Measurements from ENCODE around the gene ACP3. TPM values are rescaled to one million over a fixed set of nuclear protein-coding genes. Genes with fewer than 3 reads are reported as not detected.
"Not testable (repeated sequence)": the region's sequence is repeated elsewhere in the genome, so short reads cannot be mapped to it uniquely, and the experiment has no call there.

The ACP3 gene
- total and polyA plus RNA-seq, 8 donors = 1.9 to 6.3 (median 3.3) TPM

DNA sequence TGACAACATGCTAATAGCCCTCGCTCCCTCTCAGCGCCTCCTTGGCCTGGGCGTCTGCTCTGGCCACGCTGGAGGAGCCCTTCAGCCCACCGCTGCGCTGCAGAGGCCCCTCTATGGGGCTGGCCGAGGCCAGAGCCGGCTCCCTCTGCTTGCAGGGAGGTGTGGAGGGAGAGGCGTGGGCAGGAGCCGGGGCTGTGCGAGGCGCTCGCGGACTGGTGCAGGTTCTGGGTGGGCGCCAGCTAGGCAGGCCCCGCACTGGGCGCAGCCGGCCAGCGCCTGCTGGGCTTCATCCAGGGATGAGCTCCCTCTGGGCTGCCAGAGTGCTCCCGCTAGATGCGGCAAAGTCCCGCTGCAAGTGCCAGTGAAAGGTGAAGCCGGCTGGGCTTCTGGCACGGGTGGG is 79.0 kb downstream of the ACP3 start:
- ATAC-seq (no peak), FAIRE-seq (no peak), DNase-seq (peak in 2 of 6 donors; percentile 17 to 57)
- no peaks in the 10 kb centered on the region for H3K9me3 ChIP-seq
- TF ChIP-seq, protein P1, sequence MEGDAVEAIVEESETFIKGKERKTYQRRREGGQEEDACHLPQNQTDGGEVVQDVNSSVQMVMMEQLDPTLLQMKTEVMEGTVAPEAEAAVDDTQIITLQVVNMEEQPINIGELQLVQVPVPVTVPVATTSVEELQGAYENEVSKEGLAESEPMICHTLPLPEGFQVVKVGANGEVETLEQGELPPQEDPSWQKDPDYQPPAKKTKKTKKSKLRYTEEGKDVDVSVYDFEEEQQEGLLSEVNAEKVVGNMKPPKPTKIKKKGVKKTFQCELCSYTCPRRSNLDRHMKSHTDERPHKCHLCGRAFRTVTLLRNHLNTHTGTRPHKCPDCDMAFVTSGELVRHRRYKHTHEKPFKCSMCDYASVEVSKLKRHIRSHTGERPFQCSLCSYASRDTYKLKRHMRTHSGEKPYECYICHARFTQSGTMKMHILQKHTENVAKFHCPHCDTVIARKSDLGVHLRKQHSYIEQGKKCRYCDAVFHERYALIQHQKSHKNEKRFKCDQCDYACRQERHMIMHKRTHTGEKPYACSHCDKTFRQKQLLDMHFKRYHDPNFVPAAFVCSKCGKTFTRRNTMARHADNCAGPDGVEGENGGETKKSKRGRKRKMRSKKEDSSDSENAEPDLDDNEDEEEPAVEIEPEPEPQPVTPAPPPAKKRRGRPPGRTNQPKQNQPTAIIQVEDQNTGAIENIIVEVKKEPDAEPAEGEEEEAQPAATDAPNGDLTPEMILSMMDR (IDR thresholded peaks at IDR 0.05) = no peak
- H3K36me3 ChIP-seq = no peaks in the 10 kb centered on the region
- no peaks in the 10 kb centered on the region for H3K4me1 ChIP-seq
- H3K27me3 ChIP-seq = no peaks in the 10 kb centered on the region
- intact Hi-C loops (cut with DNase I) = loop anchor here in 1 of 3 donors (10.0 kb wide), 1 partner anchor 601 kb away; no protein-coding TSS in a partner anchor
- WGBS, 2 donors = 91 to 92% methylated on average over 24 of the region's 24 CpGs
- no peak overlapping the region for H3K4me3 ChIP-seq
- H3K27ac ChIP-seq = no peak overlapping the region

DNA sequence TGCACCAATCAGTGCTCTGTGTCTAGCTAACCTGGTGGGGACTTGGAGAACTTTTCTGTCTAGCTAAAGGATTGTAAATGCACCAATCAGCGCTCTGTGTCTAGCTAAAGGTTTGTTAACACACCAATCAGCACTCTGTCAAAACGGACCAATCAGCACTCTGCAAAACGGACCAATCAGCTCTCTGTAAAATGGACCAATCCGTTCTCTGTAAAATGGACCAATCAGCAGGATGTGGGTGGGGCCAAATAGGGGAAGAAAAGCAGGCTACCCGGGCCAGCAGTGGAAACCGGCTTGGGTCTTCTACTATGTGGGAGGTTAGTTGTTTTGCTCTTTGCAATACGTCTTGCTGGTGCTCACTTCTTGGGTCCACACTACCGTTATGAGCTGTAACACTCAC is 79.6 kb downstream of the ACP3 start:
- not testable (repeated sequence) for FAIRE-seq, H3K9me3 ChIP-seq, H3K36me3 ChIP-seq, H3K27ac ChIP-seq, DNase-seq, ATAC-seq, H3K27me3 ChIP-seq, H3K4me3 ChIP-seq, H3K4me1 ChIP-seq
- intact Hi-C loops (cut with DNase I) = loop anchor here in 1 of 3 donors (10.0 kb wide), 1 partner anchor 602 kb away; no protein-coding TSS in a partner anchor
- 75 to 77% methylated on average over 8 of the region's 8 CpGs for WGBS, 2 donors

DNA sequence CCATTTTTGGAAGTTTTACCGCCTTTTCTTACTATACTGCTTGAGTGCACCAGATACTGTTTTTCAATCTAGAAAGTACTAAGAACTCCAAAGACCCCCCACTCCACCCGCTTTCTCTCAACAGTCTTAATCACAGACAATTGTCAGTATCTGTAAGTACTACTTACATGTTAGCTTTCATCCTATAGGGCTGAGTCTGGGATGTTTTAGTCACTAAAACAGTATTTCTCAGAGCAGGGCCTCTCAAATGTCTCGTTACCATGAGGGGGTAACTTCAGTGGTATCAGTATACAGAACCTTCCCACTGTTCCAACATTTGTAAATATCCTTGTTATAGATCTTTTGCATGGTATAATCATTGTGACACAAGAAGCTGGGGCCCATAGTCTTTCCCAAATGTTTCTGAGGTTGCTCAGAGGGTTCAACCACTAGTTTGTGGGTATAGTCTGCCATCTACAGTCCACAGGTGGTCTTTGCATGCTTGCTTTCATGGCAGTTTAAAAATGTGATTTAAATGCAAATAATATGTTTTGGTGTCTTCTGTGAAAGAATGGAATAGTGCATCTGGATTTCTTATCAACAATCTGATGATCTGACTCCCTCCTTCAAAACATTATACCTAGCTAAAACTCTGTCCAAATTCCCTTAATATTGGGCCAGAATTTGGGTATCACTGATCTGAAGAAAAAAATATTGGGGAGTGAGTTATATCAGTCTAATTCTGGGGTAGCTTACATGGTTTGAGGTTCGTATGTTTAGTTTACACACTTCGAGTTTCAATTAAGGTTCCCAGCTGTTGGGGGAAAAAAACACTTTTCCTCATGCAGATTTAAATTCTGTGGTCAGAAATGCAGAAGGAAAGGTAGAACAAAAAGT is 82.1 kb downstream of the ACP3 start:
- WGBS, 2 donors = 56 to 63% methylated on average over 5 of the region's 5 CpGs
- Histone ChIP-seq H3K27ac (no peak overlapping the region), H3K9me3 (no peaks in the 10 kb centered on the region), H3K4me3 (no peak overlapping the region), H3K36me3 (no peaks in the 10 kb centered on the region), H3K4me1 (no peaks in the 10 kb centered on the region), H3K27me3 (no peaks in the 10 kb centered on the region)
- FAIRE-seq (peak; percentile 64), DNase-seq (peak in 1 of 6 donors; percentile 29), ATAC-seq (peak in 3 of 4 donors; percentile 79 to 85 (median 82))
- TF ChIP-seq, protein P1 (IDR thresholded peaks at IDR 0.05) = peak in 3 of 4 donors; percentile 53 to 61 (median 53)
- intact Hi-C loops (cut with DNase I) = loop anchor here in 1 of 3 donors (10.0 kb wide), 1 partner anchor 604 kb away; no protein-coding TSS in a partner anchor

DNA sequence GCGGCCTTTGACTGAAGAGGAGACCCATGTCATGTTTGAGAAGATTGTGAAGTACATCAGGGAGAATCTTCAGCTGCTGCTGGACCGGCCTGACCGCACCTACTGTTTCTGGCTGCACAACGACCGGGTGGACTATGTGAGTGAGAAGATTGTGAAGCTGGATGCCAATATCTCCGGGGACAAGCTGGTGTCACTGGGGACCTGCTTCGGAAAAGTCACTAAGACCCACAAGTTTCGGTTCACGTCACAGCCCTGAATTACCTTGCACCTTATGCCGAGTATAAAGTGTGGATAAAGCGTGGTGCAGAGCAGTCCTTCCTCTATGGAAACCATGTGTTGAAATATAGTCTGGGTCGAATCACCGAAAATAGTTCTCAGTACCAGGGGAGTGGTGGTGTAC is 84.0 kb downstream of the ACP3 start:
- intact Hi-C loops (cut with DNase I) = no loop called here
- ATAC-seq (no peak), FAIRE-seq (no peak), DNase-seq (no peak)
- H3K36me3 ChIP-seq = no peaks in the 10 kb centered on the region
- peaks cover 0 to 12% (median 0%) of the 10 kb centered on the region in 3 donors for H3K4me1 ChIP-seq
- TF ChIP-seq, protein P1 (IDR thresholded peaks at IDR 0.05) = no peak
- H3K9me3 ChIP-seq = no peaks in the 10 kb centered on the region
- H3K27me3 ChIP-seq = no peaks in the 10 kb centered on the region
- WGBS, 2 donors = 72 to 87% methylated on average over 13 of the region's 13 CpGs
- H3K27ac ChIP-seq = no peak overlapping the region
- no peak overlapping the region for H3K4me3 ChIP-seq

DNA sequence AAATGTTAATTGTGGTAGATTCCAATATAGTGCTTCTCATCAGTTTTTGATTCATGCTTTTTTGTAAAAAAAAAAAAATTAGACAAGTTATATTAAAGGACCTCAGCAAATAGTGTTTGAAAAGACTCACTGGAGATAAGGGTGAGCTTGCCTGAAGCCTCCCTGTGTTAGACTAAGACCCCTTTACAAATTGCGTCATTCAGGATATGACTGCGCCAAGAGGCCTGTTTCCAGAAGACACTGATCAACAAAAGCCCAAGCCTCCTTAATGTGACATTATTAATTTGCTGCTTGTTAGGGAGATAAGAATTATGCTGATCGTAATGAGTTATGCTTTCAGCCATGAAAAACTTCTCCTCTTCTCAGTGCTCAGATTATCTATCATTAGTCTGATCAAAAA is 87.1 kb downstream of the ACP3 start:
- Histone ChIP-seq H3K27ac (no peak overlapping the region), H3K4me1 (peaks cover 0 to 12% (median 0%) of the 10 kb centered on the region in 3 donors), H3K4me3 (no peak overlapping the region), H3K36me3 (no peaks in the 10 kb centered on the region), H3K27me3 (no peaks in the 10 kb centered on the region), H3K9me3 (no peaks in the 10 kb centered on the region)
- intact Hi-C loops (cut with DNase I) = no loop called here
- WGBS, 2 donors = 86 to 90% methylated on average over 3 of the region's 3 CpGs
- TF ChIP-seq, protein P1 (IDR thresholded peaks at IDR 0.05) = no peak
- FAIRE-seq = no peak
- DNase-seq = no peak
- ATAC-seq = no peak
